ENCODE results near the gene SNED1. TPM values are rescaled to one million over a fixed set of nuclear protein-coding genes. Genes with fewer than 3 reads are reported as not detected.

The SNED1 gene
- polyA plus RNA-seq, 2 of the 4 experiments (the other 2 are of a cell fraction), result 0.15 to 0.21 TPM

DNA sequence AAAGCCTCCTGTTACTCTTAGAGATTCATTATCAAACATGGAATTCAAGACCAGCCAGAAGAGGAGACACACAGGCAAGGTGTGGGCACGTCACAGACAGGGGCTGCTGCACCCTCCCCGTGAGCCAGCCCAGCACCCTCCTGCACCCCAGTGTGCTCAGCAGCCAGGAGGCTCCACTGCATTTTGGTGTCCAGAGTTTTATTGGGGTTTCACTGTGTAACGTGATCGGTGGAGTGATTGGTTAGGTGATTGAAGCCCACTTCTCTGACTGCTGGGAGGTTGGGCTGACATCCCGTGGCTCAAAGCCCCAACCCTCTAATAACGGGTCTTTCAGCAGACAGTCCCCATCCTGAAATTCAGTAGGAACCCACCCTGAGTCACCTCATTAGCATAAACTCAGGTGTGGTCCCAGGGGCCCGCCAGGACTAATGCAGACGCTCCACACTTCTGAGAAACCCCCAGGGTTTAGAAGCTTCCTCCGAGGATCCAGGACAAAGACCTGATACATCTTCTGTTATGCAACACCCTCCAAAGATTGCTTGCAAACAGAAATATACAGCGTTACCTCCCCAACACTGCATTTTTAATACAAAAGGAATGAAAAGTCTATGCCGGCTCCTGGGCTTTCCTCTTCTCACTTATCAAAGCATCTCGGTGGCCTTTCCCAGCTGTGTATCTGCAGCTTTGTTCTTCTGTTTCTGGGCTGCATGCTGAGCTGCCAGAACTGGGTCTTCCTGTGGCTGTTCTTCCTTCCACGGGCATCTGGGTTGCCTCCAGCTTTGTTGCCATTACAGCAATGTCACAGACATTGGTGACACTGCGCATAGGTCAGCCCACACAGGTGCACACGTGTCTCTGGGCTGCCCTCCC, 43.7 kb upstream of the SNED1 start:
- DNase-seq (ENCODE audit: low read depth in 1 of 2, low spot score in 1 of 2), result no peak
- 44% methylated on average over 15 of the region's 15 CpGs for WGBS (ENCODE audit: missing lambda C conversion rate)
- ChIA-PET POLR2A (no interaction called here), CTCF (interaction anchor here (0.9 to 1.1 kb wide), 2 partner anchors 28 to 29 kb away, joined by 4 read pairs; no protein-coding TSS in a partner anchor)
- no peaks in the 10 kb centered on the region for H3K4me1 ChIP-seq
- no peaks in the 10 kb centered on the region for H3K9me3 ChIP-seq
- H3K4me2 ChIP-seq, result no peak overlapping the region
- ATAC-seq, result no peak
- TF ChIP-seq CBX8 (IDR thresholded peaks at IDR 0.05), result no peak
- no peak for TF ChIP-seq MYC (IDR thresholded peaks at IDR 0.05; ENCODE audit: borderline replicate concordance, low read length)
- no peak overlapping the region for H3K4me3 ChIP-seq
- no peak for FAIRE-seq
- no peak overlapping the region for H3K27ac ChIP-seq

DNA sequence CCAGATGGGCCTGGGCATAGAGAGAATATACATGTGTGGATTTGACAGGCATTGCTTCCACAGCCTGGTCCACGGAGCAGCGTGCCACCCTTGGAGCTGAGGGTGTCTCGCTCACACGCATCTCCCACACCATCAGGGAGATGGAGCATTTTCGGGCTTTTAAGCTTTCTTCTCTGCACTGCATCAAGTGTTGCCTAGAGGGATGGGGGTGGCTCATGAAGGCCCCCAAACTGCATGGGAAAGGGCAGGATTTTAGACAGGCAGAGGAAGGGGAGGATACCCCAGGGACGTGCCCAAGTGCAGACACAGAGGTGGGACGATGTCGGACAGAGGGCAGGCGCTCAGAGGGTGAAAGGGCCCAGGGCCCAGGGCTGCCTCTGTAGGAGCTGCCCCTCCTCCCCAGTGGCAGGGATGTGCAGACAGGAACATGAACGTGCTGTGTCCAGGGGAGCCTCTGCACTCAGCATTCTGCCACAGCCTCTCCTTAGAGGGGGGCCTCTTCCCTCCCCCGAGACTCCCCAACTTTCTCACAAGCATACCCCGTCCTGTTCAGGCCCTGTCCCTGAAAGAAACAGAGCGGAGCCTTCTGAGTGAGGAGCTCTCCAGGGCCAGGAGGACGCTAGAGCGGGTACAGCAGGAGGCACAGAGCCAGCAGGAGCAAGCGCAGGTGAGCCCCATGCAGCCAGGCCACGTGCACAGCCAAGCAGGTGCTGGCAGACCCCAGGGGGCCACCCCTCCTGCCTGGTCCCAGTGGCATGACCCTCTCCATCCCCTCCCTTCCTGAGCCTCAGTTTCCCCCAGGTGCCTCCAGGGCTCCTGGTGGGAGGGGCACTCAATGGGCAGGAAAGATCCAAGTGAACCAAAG, 42.9 kb upstream of the SNED1 start:
- H3K9me3 ChIP-seq, result no peaks in the 10 kb centered on the region
- no peak for TF ChIP-seq JUN (IDR thresholded peaks at IDR 0.05)
- TF ChIP-seq ZNF302 (CRISPR knock-in tag; IDR thresholded peaks at IDR 0.05), result no peak
- no peak for TF ChIP-seq RNF2 (IDR thresholded peaks at IDR 0.05; ENCODE audit: borderline replicate concordance, low read depth)
- no peak for TF ChIP-seq KDM5A (IDR thresholded peaks at IDR 0.05)
- TF ChIP-seq, protein P1, sequence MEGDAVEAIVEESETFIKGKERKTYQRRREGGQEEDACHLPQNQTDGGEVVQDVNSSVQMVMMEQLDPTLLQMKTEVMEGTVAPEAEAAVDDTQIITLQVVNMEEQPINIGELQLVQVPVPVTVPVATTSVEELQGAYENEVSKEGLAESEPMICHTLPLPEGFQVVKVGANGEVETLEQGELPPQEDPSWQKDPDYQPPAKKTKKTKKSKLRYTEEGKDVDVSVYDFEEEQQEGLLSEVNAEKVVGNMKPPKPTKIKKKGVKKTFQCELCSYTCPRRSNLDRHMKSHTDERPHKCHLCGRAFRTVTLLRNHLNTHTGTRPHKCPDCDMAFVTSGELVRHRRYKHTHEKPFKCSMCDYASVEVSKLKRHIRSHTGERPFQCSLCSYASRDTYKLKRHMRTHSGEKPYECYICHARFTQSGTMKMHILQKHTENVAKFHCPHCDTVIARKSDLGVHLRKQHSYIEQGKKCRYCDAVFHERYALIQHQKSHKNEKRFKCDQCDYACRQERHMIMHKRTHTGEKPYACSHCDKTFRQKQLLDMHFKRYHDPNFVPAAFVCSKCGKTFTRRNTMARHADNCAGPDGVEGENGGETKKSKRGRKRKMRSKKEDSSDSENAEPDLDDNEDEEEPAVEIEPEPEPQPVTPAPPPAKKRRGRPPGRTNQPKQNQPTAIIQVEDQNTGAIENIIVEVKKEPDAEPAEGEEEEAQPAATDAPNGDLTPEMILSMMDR (IDR thresholded peaks at IDR 0.05), result no peak
- TF ChIP-seq MAZ (IDR thresholded peaks at IDR 0.05; ENCODE audit: borderline replicate concordance, low read depth, low read length), result no peak
- TF ChIP-seq, protein P2, sequence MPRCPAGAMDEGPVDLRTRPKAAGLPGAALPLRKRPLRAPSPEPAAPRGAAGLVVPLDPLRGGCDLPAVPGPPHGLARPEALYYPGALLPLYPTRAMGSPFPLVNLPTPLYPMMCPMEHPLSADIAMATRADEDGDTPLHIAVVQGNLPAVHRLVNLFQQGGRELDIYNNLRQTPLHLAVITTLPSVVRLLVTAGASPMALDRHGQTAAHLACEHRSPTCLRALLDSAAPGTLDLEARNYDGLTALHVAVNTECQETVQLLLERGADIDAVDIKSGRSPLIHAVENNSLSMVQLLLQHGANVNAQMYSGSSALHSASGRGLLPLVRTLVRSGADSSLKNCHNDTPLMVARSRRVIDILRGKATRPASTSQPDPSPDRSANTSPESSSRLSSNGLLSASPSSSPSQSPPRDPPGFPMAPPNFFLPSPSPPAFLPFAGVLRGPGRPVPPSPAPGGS (IDR thresholded peaks at IDR 0.05), result no peak
- no peak for TF ChIP-seq CBX2 (IDR thresholded peaks at IDR 0.05; ENCODE audit: borderline replicate concordance, low read depth)
- no peak for TF ChIP-seq ZSCAN20 (CRISPR knock-in tag; IDR thresholded peaks at IDR 0.05)
- no peak for TF ChIP-seq CHD4 (IDR thresholded peaks at IDR 0.05; ENCODE audit: borderline replicate concordance)
- TF ChIP-seq GATA3 (IDR thresholded peaks at IDR 0.05; ENCODE audit: borderline replicate concordance), result no peak
- no peak for TF ChIP-seq EHMT2 (IDR thresholded peaks at IDR 0.05; ENCODE audit: low read depth)
- TF ChIP-seq SMC3 (IDR thresholded peaks at IDR 0.05), result no peak
- TF ChIP-seq, protein P3, sequence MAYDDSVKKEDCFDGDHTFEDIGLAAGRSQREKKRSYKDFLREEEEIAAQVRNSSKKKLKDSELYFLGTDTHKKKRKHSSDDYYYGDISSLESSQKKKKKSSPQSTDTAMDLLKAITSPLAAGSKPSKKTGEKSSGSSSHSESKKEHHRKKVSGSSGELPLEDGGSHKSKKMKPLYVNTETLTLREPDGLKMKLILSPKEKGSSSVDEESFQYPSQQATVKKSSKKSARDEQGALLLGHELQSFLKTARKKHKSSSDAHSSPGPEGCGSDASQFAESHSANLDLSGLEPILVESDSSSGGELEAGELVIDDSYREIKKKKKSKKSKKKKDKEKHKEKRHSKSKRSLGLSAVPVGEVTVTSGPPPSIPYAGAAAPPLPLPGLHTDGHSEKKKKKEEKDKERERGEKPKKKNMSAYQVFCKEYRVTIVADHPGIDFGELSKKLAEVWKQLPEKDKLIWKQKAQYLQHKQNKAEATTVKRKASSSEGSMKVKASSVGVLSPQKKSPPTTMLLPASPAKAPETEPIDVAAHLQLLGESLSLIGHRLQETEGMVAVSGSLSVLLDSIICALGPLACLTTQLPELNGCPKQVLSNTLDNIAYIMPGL (CRISPR knock-in tag; IDR thresholded peaks at IDR 0.05; ENCODE audit: borderline replicate concordance), result no peak
- H3K27ac ChIP-seq, result no peak overlapping the region
- FAIRE-seq, result no peak
- H3K4me3 ChIP-seq, result no peak overlapping the region
- CTCF ChIA-PET, result interaction anchor here (1.1 kb wide), 1 partner anchor 28 kb away, joined by 4 read pairs; no protein-coding TSS in a partner anchor
- DNase-seq (ENCODE audit: low read depth in 1 of 2, low spot score in 1 of 2), result no peak
- 0 out of 3 replicates have a peak, but pooled peaks cover 3% of the 10 kb centered on the region for H3K4me1 ChIP-seq
- 62% methylated on average over 15 of the region's 17 CpGs for WGBS (ENCODE audit: missing lambda C conversion rate)
- ATAC-seq, result no peak; a peak in 1 of 6 replicates
- H3K4me2 ChIP-seq, result no peak overlapping the region
- POLR2A ChIA-PET, result no interaction called here
